Stimulated activated CD8-positive, alpha-beta memory T cell treated with anti-CD3 and anti-CD28 coated beads, Interleukin-4, amount 100 ng/mL, for 24 hours (primary cell): ENCODE data around the gene APC2.
A peak's percentile ranks its signal among the peaks of the same experiment; 100 is the strongest.

ENCODE experiments used
- DNase-seq: peaks from one replicate; pipeline ENCODE4 v3.0.0-alpha.2; 2020; ENCODE audit warnings: low read depth

Gene APC2

GRCh38 chr19:1482361-1483130, 32.6 kb downstream of the APC2 start:
- DNase-seq, result no peak

- DNase-seq, result no peak
Measured at GRCh38 chr19:1483131-1483978, 33.4 kb downstream of the APC2 start.

- DNase-seq, result no peak
Measured at GRCh38 chr19:1483979-1484428, 34.1 kb downstream of the APC2 start.

- no peak for DNase-seq
Measured at GRCh38 chr19:1486720-1487575, 37.0 kb downstream of the APC2 start.

- no peak for DNase-seq
Measured at GRCh38 chr19:1487576-1488281, 37.8 kb downstream of the APC2 start.

- no peak for DNase-seq
Measured at GRCh38 chr19:1488282-1488601, 38.3 kb downstream of the APC2 start.

- no peak for DNase-seq
Measured at GRCh38 chr19:1489463-1490310, 39.8 kb downstream of the APC2 start.

- peak; percentile 92 for DNase-seq
Measured at GRCh38 chr19:1490311-1491113, 40.6 kb downstream of the APC2 start, which contains the start of gene PCSK4. Gene PCSK4, minus strand, starts transcription at chr19:1490350. Its CDS starts 4 bp downstream, at chr19:1490346.

- no peak for DNase-seq
Measured at GRCh38 chr19:1491114-1491848, 41.4 kb downstream of the APC2 start, which contains the start of gene REEP6. Gene REEP6, plus strand, starts transcription at chr19:1491181. Its CDS starts 89 bp downstream, at chr19:1491270.

- no peak for DNase-seq
Measured at GRCh38 chr19:1491849-1492170, 41.9 kb downstream of the APC2 start.

GRCh38 chr19:1492474-1493006, 42.6 kb downstream of the APC2 start:
- DNase-seq, result no peak

- DNase-seq, result no peak
Measured at GRCh38 chr19:1494115-1494815, 44.3 kb downstream of the APC2 start.

- no peak for DNase-seq
Measured at GRCh38 chr19:1495051-1495798, 45.3 kb downstream of the APC2 start.

- no peak for DNase-seq
Measured at GRCh38 chr19:1495799-1496713, 46.1 kb downstream of the APC2 start.

- no peak for DNase-seq
Measured at GRCh38 chr19:1496714-1497577, 47.0 kb downstream of the APC2 start.
